Hepatocyte (in vitro differentiated cells): ENCODE data around the gene ETV5. TPM values are rescaled to one million over a fixed set of nuclear protein-coding genes. Genes with fewer than 3 reads are reported as not detected.

Experiments
- DNase-seq: peaks from one replicate; pipeline ENCODE4 v3.0.0-alpha.2; 2016; ENCODE audit warnings: low spot score
- H2AFZ ChIP-seq: fragments of 200-600 bp; sonication (generic); 2 replicates; pipeline ENCODE4 v1.6.0; 2016; ENCODE audit warnings: antibody characterized with exemption, mild to moderate bottlenecking
- H3K27ac ChIP-seq: fragments of 200-600 bp; sonication (generic); 2 replicates; pipeline ENCODE4 v1.5.1; 2016; ENCODE audit warnings: mild to moderate bottlenecking
- H3K27me3 ChIP-seq: fragments of 200-600 bp; sonication (generic); 2 replicates; pipeline ENCODE4 v1.6.1; 2016
- H3K36me3 ChIP-seq: fragments of 200-600 bp; sonication (generic); replicated peaks from 2 replicates; pipeline ENCODE4 v1.5.1; 2016; ENCODE audit warnings: low read depth; ENCODE audit not compliant: insufficient read depth
- H3K4me1 ChIP-seq: fragments of 200-600 bp; sonication (generic); 2 replicates; pipeline ENCODE4 v1.5.1; 2016; ENCODE audit warnings: mild to moderate bottlenecking, moderate library complexity; ENCODE audit not compliant: insufficient read depth
- H3K4me2 ChIP-seq: fragments of 200-600 bp; sonication (generic); 2 replicates; pipeline ENCODE4 v1.6.0; 2016
- H3K4me3 ChIP-seq: fragments of 200-600 bp; sonication (generic); 2 replicates; pipeline ENCODE4 v1.5.1; 2016; ENCODE audit warnings: mild to moderate bottlenecking
- H3K79me2 ChIP-seq: fragments of 200-600 bp; sonication (generic); 2 replicates; pipeline ENCODE4 v1.6.0; 2017; ENCODE audit warnings: mild to moderate bottlenecking
- H3K9me2 ChIP-seq: fragments of 200-600 bp; sonication (generic); replicated peaks from 2 replicates; pipeline ENCODE4 v1.6.0; 2017; ENCODE audit warnings: mild to moderate bottlenecking; ENCODE audit not compliant: insufficient read depth
- H3K9me3 ChIP-seq: fragments of 200-600 bp; sonication (generic); 2 replicates; pipeline ENCODE4 v1.5.1; 2016; ENCODE audit warnings: low read depth, mild to moderate bottlenecking
- H4K20me1 ChIP-seq: fragments of 200-600 bp; sonication (generic); 2 replicates; pipeline ENCODE4 v1.6.0; 2016; ENCODE audit warnings: mild to moderate bottlenecking; ENCODE audit not compliant: insufficient read depth, poor library complexity, severe bottlenecking
- EZH2 ChIP-seq: fragments of 200-600 bp; sonication (generic); IDR thresholded peaks from 2 replicates; pipeline ENCODE4 v1.6.1; 2016; ENCODE audit warnings: antibody characterized with exemption, mild to moderate bottlenecking, borderline replicate concordance
- EZH2phosphoT487 ChIP-seq: fragments of 200-600 bp; sonication (generic); IDR thresholded peaks from one replicate; pipeline ENCODE4 v1.6.1; 2018; ENCODE audit warnings: antibody characterized with exemption, mild to moderate bottlenecking, low read depth, moderate library complexity; ENCODE audit not compliant: unreplicated experiment, severe bottlenecking
- WGBS: methylation state at CpG from one replicate; pipeline ENCODE4 v1.1.6; 2016; ENCODE audit warnings: low lambda C conversion rate; ENCODE audit errors: missing lambda C conversion rate; 5-methylcytosine and 5-hydroxymethylcytosine counted together
- polyA plus RNA-seq: library from polyadenylated mRNA; unstranded; fragments of >200 nt; fragmentation: Nextera tagmentation; extraction: Ambion mirVana; gene quantifications from 2 replicates; pipeline ENCODE4 v1.2.1, GENCODE V29; 2016
- total RNA-seq: library from RNA; depleted of rRNA; stranded (reverse); fragments of >200 nt; gene quantifications from 2 replicates; pipeline ENCODE4 v1.2.3, GENCODE V29; 2014
- TF ChIP-seq, protein P1 (sequence below): fragments of 200-600 bp; sonication (generic); IDR thresholded peaks from 2 replicates; pipeline ENCODE4 v1.5.1; 2016; ENCODE audit warnings: antibody characterized with exemption, mild to moderate bottlenecking; ENCODE audit not compliant: poor library complexity

Gene ETV5
- total and polyA plus RNA-seq, 2 experiments from 2014 or later, result 12.2 to 15.0 TPM

DNA sequence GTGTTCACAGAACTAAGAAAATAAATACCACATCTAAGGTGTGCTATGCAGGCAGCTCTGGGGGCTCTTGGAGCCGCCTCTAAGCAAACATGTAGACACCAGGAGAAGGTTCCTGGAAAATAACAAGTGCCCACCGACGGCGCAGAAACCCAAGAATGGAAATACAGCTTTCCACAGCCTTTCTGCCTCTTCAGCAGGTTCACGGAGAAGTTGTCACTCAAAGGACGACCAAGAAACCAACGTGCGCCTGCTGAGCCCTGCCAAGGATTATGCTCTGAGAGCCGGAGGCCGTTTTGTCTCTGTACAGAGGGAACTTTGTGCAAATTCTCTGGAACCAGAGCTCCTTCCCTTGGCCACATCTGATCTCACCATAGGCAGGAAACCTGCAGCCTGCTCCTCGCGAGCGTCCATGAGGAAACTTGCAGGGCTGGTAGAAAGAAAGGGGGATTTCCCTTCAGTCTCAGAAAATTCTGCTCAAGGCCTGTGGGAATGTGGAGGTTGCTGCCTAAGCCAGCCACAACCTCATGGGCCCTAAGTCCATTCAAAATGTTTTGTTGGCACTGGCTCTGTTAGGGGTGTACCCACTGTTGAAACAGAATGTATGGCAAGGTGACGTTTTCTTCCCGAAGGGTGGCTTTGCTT, 40.6 kb upstream of the ETV5 start:
- WGBS, result 96% methylated on average over 15 of the region's 15 CpGs
- no peaks in the 10 kb centered on the region for H3K4me1 ChIP-seq
- no peak for DNase-seq
- H3K4me3 ChIP-seq, result no peak overlapping the region
- H3K79me2 ChIP-seq, result no peaks in the 10 kb centered on the region
- H3K9me3 ChIP-seq, result no peaks in the 10 kb centered on the region
- no peaks in the 10 kb centered on the region for H3K27me3 ChIP-seq
- no peaks in the 10 kb centered on the region for H3K9me2 ChIP-seq
- H3K27ac ChIP-seq, result no peak overlapping the region
- H4K20me1 ChIP-seq, result no peaks in the 10 kb centered on the region
- H2AFZ ChIP-seq, result no peak overlapping the region
- TF ChIP-seq, protein P1, sequence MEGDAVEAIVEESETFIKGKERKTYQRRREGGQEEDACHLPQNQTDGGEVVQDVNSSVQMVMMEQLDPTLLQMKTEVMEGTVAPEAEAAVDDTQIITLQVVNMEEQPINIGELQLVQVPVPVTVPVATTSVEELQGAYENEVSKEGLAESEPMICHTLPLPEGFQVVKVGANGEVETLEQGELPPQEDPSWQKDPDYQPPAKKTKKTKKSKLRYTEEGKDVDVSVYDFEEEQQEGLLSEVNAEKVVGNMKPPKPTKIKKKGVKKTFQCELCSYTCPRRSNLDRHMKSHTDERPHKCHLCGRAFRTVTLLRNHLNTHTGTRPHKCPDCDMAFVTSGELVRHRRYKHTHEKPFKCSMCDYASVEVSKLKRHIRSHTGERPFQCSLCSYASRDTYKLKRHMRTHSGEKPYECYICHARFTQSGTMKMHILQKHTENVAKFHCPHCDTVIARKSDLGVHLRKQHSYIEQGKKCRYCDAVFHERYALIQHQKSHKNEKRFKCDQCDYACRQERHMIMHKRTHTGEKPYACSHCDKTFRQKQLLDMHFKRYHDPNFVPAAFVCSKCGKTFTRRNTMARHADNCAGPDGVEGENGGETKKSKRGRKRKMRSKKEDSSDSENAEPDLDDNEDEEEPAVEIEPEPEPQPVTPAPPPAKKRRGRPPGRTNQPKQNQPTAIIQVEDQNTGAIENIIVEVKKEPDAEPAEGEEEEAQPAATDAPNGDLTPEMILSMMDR, result no peak
- TF ChIP-seq EZH2phosphoT487 (no peak), EZH2 (no peak)
- H3K4me2 ChIP-seq, result no peak overlapping the region
- H3K36me3 ChIP-seq, result no peaks in the 10 kb centered on the region

DNA sequence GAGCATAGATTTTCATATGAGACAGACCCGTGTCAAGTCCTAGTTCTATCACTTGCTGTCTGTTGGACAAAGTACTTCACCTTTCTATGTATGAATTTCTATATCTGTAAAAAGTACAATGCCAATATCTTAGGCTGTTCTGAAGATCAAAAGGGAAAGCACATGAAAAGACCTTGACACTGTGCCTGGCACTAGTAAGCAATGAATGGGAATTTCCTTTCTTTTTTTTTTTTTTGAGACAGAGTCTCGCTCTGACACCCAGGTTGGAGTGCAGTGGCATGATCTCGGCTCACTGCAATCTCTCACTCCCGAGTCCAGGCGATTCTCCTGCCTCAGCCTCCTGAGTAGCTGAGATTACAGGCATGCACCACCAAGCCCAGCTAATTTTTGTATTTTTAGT, 35.4 kb upstream of the ETV5 start:
- no peak for DNase-seq
- H3K36me3 ChIP-seq, result no peaks in the 10 kb centered on the region

DNA sequence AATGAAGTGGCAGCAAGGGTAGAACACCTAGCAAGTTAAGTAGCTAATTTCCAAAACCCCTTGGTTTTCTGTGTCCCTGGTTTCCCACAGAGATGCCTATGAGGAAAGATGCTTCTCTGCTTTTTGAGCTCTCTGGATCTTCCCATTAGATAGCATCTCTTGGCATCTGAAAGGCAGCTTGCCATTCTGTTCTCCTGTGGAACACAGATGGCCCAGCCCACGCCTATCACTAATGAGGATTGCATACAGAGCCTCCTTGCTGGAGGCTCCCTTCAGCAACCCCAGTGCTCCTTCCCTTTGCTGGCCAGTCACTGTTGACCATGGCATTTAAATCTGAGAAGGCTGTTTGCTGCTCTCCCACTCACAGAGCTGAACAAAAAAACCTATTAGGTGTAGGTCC, 34.4 kb upstream of the ETV5 start:
- TF ChIP-seq EZH2 (no peak), EZH2phosphoT487 (no peak)
- TF ChIP-seq, protein P1, result no peak
- DNase-seq, result no peak
- no peaks in the 10 kb centered on the region for H3K27me3 ChIP-seq
- H3K9me3 ChIP-seq, result no peaks in the 10 kb centered on the region
- H3K27ac ChIP-seq, result no peak overlapping the region
- no peak overlapping the region for H2AFZ ChIP-seq
- no peak overlapping the region for H3K4me3 ChIP-seq
- no peaks in the 10 kb centered on the region for H3K36me3 ChIP-seq
- 58% methylated on average over 1 of the region's 1 CpG for WGBS
- no peaks in the 10 kb centered on the region for H3K9me2 ChIP-seq
- no peaks in the 10 kb centered on the region for H3K4me1 ChIP-seq
- no peaks in the 10 kb centered on the region for H4K20me1 ChIP-seq
- no peak overlapping the region for H3K4me2 ChIP-seq
- H3K79me2 ChIP-seq, result no peaks in the 10 kb centered on the region

More for the DNA sequence above, 35.4 kb upstream of the ETV5 start:
- Histone ChIP-seq H3K4me1 (no peaks in the 10 kb centered on the region), H3K4me3 (no peak overlapping the region), H3K9me2 (no peaks in the 10 kb centered on the region), H3K9me3 (no peaks in the 10 kb centered on the region), H3K4me2 (no peak overlapping the region), H3K27ac (no peak overlapping the region), H2AFZ (no peak overlapping the region), H3K27me3 (no peaks in the 10 kb centered on the region), H4K20me1 (no peaks in the 10 kb centered on the region), H3K79me2 (no peaks in the 10 kb centered on the region)
- 89% methylated on average over 5 of the region's 5 CpGs for WGBS
- TF ChIP-seq, protein P1, result no peak
- TF ChIP-seq EZH2, result no peak
- TF ChIP-seq EZH2phosphoT487, result no peak

DNA sequence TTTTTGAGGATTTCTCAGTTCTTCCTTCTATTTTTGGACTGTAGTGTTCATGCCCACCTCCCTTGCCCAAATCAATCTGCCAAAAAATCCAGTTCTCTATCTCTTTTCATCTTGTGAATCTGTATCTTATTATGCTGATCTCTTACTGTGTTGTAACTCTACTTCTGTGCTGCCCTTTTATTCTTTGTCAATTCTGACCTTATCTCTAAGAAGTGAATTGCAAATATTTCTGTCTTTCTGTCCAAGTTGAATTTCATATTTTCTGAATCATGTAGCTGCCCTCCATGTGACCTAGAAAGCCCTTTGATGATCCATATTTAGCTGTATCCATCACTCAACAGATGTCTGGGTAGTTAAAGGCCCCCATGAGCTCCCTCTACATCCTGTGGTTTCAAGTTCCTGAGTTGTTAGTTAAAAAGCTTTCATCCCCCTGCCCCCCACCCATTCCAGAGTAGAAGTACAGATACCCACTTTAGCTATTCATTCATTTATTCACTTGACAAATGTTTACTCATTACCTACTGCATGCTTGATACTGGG, 33.6 kb upstream of the ETV5 start:
- H3K4me2 ChIP-seq, result no peak overlapping the region
- H3K9me3 ChIP-seq, result no peaks in the 10 kb centered on the region
- no peak overlapping the region for H3K27ac ChIP-seq
- no peaks in the 10 kb centered on the region for H3K36me3 ChIP-seq
- no peak overlapping the region for H3K4me3 ChIP-seq
- no peaks in the 10 kb centered on the region for H3K4me1 ChIP-seq
- DNase-seq, result no peak
- no peaks in the 10 kb centered on the region for H3K9me2 ChIP-seq
- H2AFZ ChIP-seq, result no peak overlapping the region
- H4K20me1 ChIP-seq, result no peaks in the 10 kb centered on the region
- no peaks in the 10 kb centered on the region for H3K79me2 ChIP-seq
- TF ChIP-seq, protein P1, result no peak
- H3K27me3 ChIP-seq, result no peaks in the 10 kb centered on the region
